ENCODE data around the gene SOX1. TPM values are rescaled to one million over a fixed set of nuclear protein-coding genes. Genes with fewer than 3 reads are reported as not detected.

SOX1 gene
- total RNA-seq, 2 experiments from 2014 or later = not detected

DNA sequence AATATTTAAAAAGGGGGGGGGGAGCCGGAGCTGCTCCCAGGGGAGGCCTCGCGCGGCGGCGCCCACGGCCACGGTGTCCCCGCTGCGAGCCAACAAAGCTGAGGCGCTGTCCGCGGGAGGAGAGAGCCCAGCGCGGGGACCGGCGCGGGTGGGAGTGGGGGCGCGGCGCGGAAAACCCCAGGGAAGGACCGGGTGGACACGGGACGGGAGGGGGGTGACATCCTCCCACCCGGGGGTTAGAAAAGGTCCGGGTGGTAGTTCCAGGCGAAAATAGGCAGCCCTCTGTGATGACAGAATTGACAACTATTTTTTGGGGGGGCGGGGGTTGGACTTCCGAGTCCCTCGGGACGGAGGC is 11.1 kb upstream of the SOX1 start:
- H3K27ac Mint-ChIP-seq = no peak overlapping the region
- TF ChIP-seq, protein P1, sequence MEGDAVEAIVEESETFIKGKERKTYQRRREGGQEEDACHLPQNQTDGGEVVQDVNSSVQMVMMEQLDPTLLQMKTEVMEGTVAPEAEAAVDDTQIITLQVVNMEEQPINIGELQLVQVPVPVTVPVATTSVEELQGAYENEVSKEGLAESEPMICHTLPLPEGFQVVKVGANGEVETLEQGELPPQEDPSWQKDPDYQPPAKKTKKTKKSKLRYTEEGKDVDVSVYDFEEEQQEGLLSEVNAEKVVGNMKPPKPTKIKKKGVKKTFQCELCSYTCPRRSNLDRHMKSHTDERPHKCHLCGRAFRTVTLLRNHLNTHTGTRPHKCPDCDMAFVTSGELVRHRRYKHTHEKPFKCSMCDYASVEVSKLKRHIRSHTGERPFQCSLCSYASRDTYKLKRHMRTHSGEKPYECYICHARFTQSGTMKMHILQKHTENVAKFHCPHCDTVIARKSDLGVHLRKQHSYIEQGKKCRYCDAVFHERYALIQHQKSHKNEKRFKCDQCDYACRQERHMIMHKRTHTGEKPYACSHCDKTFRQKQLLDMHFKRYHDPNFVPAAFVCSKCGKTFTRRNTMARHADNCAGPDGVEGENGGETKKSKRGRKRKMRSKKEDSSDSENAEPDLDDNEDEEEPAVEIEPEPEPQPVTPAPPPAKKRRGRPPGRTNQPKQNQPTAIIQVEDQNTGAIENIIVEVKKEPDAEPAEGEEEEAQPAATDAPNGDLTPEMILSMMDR (IDR thresholded peaks at IDR 0.05) = no peak
- H3K9me3 Mint-ChIP-seq = no peaks in the 10 kb centered on the region
- no peak for ATAC-seq
- peaks cover 78% of the 10 kb centered on the region for H3K27me3 Mint-ChIP-seq
- no peaks in the 10 kb centered on the region for H3K4me1 Mint-ChIP-seq (ENCODE audit: low read depth)
- H3K36me3 Mint-ChIP-seq (ENCODE audit: low read depth) = peaks cover 5% of the 10 kb centered on the region
- no peak overlapping the region for H3K4me3 Mint-ChIP-seq
- DNase-seq = no peak
- CTCF ChIA-PET = no interaction called here
- POLR2A ChIA-PET = no interaction called here
- intact Hi-C loops (cut with micrococcal nuclease) = no loop called here

DNA sequence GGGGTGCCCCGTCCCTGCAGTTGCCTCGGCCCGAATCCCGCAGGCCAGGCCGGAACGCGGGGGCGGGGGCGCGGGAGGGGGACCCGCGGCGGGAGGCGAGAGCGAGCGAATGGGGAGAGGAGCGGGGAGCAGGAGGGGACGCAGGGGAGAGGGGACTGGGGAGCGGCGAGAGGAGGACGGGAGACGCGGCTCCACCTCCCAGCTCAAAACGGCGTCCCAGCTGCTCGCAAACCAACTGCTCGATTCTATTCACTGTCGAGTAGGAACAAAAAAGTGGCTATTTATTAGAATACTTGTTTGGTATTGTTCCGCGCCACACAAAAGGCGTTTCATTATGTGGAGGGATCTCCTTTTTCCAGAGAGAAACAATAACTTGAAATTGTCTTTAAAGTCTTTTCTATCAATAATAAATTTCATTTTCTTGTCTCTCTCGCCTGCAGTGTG is 10.6 kb upstream of the SOX1 start:
- intact Hi-C loops (cut with micrococcal nuclease) = no loop called here
- POLR2A ChIA-PET = interaction anchor here (0.9 kb wide), 1 partner anchor 10 kb away, joined by 3 read pairs; no protein-coding TSS in a partner anchor
- no peak for ATAC-seq
- CTCF ChIA-PET = no interaction called here
- TF ChIP-seq, protein P1 (IDR thresholded peaks at IDR 0.05) = no peak
- DNase-seq = no peak
- Mint-ChIP-seq H3K36me3 (ENCODE audit: low read depth) (peaks cover 5% of the 10 kb centered on the region), H3K27ac (no peak overlapping the region), H3K27me3 (peaks cover 77% of the 10 kb centered on the region), H3K4me1 (ENCODE audit: low read depth) (no peaks in the 10 kb centered on the region), H3K9me3 (no peaks in the 10 kb centered on the region), H3K4me3 (no peak overlapping the region)

DNA sequence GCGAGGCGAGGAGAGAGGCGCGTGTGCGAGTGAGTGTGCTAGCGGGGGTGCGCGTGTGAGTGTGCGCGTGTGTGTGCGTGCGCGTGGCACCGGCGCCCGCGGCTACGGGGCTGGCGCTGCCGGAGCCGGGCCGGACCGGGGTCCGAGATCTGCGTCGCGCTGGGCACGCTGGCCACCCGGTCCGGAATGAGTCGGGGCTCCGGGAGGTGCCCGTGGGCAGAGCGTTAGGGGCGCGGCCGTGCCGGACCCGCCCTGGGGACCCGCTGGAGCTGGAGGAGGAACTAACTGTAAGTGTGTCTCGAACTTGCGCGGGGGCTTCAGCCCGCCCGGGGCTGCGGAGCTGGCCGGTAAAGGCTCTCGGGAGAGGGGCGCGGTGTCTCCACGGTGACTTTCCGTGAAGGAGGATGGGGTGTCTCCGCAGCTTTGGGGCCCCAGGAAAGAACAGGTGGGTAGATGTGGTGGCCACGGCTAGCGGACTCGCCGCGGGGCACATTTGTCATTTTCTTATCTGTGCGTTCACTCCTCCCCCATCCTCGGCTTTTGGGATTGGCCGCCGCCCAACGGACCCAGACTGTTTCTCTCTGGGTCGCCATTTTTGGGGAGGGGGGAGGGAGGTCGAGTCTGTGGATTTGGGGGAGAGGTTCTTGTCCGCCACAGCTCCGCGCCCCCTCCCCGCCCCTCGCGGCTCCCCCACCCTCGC is 10.1 kb upstream of the SOX1 start:
- Mint-ChIP-seq H3K27me3 (peaks cover 77% of the 10 kb centered on the region), H3K27ac (no peak overlapping the region), H3K4me3 (no peak overlapping the region), H3K4me1 (ENCODE audit: low read depth) (no peaks in the 10 kb centered on the region), H3K36me3 (ENCODE audit: low read depth) (peaks cover 5% of the 10 kb centered on the region), H3K9me3 (no peaks in the 10 kb centered on the region)
- ChIA-PET POLR2A (interaction anchor here (0.9 kb wide), 1 partner anchor 10 kb away, joined by 3 read pairs; no protein-coding TSS in a partner anchor), CTCF (no interaction called here)
- TF ChIP-seq, protein P1 (IDR thresholded peaks at IDR 0.05) = no peak
- intact Hi-C loops (cut with micrococcal nuclease) = no loop called here
- no peak for ATAC-seq
- DNase-seq = no peak

DNA sequence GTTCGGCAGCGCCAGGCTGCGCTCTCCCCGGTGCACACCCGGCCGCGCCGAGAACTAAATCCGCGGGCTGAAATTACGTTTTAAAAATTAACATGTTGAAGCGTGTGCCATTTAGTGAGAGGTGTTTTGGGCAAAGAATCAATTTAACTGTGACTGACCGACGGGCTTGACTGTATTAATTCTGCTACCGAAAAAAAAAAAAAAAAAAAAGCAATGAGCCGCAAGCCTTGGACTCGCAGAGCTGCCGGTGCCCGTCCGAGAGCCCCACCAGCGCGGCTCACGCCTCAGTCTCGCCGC is 9.6 kb upstream of the SOX1 start:
- intact Hi-C loops (cut with micrococcal nuclease) = no loop called here

More for the DNA sequence above, 9.6 kb upstream of the SOX1 start:
- Mint-ChIP-seq H3K4me1 (ENCODE audit: low read depth) (no peaks in the 10 kb centered on the region), H3K36me3 (ENCODE audit: low read depth) (peaks cover 5% of the 10 kb centered on the region), H3K27ac (no peak overlapping the region), H3K9me3 (no peaks in the 10 kb centered on the region), H3K4me3 (no peak overlapping the region), H3K27me3 (peaks cover 77% of the 10 kb centered on the region)
- CTCF ChIA-PET = no interaction called here
- POLR2A ChIA-PET = interaction anchor here (0.9 kb wide), 1 partner anchor 9 kb away, joined by 3 read pairs; no protein-coding TSS in a partner anchor
- DNase-seq (no peak), ATAC-seq (no peak)
- TF ChIP-seq, protein P1 (IDR thresholded peaks at IDR 0.05) = no peak
